SW 1271 (cell line): ENCODE data around the gene NECTIN1.

ENCODE experiments used
- DNase-seq, 2 experiments: peaks; one replicate each; lab custom pipeline; 2025; lab: John Stamatoyannopoulos, UW

NECTIN1 gene

DNA sequence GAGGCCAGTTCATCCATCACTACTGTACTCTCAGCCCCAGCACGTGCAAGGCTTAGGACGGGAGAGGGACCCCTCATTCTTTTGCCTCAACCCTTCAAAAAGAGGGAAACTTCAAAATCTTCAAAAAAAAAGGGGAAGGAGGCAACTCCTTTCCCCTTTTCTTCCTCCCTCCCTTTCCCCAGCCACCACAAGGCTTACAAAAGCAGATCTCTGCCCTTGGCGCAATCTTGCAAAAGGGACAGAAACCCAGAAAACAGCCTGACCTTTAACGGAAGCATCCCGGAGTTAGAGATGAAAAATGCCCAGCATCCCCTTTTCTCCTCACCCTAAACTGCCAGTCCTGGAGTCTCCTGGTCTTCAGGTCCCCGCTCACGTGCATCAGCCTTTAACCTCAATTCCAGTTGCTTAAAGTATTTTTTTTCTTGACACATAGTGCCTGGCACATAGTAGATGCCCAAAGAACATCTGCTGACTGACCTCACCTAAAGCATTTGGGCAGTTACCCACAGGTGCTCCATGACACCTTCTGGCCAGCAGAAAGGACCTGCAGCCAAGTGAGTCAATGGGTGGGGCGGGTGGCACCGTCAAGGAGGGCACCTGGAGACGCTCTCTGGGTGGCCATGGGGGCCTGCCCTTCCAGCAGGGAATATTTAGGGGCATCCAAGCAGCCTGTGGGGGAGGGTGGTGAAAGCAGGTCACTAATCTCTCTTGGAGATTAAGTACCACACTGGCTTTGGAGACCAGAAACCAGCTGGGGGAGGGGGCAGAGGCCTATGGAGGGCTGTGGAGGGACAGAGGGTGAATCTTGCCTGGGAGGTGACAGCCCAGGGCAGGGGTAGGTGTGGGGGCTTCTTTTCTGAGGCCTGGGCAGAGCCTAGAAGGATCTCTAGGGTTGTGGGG is 16.3 kb downstream of the NECTIN1 start:
- no peak for DNase-seq

DNA sequence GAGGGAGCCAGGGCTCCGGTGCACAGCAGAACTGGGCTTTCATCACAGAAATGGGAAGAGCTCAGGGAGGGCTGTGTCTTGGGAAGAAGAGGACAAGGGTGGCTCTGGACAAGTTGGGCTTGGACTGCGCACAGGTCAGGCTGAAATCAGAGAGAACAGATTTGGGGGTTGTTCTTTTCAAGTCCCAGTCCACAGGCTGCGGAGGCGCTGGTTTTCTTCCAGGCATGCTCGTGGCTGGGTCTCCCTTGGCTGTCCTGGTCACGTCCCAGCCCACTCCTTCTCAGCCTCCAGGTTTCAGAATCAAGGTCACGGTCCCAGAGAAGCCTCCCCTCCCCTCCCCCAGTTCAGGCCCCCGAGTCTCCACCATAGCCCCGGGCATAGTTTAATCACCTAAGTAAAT is 17.0 kb downstream of the NECTIN1 start:
- DNase-seq: no peak

DNA sequence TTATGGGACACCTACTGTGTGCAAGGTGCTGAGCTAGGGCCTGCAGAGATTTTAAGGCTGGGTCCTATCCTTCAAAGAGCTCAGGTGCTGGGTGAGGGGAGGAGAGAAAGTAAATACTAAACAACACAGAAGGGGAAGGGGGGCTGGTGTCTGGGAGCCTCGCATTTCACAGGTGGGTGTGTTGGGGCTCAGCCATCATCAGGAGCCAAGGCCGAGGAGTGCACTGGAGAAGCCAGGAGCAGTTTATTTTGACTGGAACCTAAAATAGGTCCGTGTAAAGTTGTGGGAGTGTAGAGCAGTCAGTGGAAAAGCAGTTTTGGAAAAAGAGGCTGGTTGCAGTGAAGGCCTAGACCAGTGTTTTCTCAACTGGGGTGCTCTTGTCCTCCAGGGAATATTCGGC is 17.5 kb downstream of the NECTIN1 start:
- DNase-seq: no peak

DNA sequence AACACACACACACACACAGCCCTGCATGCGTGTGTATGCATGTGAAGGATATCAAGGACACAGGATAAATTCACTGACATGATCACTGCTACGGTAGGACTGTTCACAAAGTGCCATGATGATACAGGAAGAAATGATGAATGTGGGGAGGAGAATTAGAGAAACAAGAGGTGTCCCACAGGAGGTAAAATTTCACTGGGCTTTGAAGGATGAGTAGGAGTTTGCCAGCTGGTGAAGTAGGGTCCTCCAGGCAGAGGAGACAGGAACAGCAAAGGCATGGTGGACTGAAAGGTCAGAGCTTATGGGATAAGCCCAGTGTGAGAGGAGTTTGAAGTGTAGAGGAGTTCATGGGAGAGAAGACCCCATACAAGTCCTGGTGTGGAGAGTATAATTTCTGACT is 18.6 kb downstream of the NECTIN1 start:
- no peak for DNase-seq

DNA sequence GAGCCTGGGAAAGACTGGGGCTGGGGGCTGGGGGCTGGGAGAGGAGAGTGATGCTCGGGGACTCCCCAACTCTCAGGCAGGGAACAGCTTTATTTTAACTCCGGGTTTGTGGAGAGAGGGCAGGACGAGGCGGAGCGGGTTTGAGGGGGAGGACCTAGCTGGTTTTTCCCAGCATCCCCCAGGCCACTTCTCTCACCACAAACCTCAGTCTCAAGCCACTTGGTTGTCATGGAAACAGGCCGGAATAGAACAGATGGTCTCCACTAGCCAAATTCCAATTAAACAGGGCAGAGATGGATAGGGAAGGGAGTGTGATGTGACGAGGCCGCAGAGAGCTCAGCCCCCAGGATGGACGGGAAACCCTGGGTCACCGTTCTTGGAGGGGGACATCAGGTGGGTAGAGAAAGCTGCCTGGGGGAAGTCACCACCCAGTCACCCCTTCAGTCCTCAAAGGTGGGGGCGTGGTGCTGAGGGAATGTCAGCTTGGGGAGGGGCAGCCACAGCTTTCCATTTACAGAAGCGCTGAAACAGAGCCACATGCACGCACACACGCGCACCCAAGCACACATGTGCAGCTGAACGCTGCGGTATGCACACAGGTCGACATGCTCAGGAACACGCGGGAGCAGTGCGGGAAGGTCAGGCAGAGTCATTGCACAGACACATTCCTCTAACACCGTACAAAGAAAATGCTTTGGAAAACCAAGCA is 19.2 kb downstream of the NECTIN1 start:
- peak in 1 of 2 experiments; percentile 13 for DNase-seq

DNA sequence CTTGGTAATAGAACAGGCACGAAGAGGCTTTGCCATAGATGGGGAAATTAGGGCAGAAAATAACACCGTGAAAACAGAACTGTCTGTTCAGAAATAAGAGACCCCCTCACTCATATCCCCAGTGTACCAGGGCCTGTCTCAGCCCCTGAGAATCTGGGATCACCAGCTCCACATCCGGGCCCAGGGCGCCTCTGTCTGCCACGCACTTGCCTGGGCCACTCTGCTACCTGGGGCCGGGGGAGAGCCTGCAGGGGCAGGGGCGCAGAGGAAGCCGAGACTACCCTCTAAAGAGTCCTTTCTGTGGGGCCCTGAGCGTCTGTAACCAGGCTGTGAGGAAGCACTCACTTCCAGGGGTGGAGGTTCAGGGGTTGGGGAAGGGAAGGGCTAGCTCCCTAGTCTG is 19.8 kb downstream of the NECTIN1 start:
- no peak for DNase-seq

DNA sequence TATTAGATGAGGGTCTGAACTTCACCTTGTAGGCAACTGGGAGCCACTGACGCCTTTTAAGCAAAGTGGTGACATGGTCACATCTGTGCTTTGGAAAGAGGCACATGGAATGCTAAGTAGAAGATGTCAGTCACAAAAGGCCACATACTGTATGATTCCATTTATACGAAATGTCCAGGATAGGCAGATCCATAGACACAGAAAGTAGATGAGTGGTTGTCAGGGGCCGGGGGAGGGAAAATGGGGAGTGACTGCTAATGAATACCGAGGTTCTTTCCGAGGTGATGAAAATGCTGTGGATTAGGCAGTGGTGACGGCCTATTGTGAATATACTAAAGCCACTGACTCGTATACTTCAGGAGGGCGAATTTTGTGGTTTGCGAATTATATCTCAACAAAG is 20.6 kb downstream of the NECTIN1 start:
- no peak for DNase-seq

DNA sequence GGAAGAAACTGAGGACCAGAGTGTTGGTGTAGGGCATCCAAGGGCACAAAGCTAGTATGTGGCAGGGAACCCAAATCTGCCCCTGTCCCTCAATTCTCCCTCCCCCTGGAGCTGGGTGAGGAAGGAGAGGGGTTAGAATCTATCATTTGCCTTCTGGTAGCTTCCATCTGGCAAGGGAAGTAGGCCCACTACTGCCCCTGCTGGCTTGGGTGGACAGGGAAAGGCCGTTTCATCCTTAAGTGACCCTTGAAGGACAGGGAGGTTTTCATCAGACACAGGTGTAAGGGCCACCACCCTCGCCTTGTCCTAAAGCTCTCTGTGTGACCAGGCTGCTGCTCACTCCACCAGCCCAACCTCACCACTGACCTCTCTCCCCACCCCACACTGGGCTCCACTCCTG is 22.1 kb downstream of the NECTIN1 start:
- DNase-seq: no peak

DNA sequence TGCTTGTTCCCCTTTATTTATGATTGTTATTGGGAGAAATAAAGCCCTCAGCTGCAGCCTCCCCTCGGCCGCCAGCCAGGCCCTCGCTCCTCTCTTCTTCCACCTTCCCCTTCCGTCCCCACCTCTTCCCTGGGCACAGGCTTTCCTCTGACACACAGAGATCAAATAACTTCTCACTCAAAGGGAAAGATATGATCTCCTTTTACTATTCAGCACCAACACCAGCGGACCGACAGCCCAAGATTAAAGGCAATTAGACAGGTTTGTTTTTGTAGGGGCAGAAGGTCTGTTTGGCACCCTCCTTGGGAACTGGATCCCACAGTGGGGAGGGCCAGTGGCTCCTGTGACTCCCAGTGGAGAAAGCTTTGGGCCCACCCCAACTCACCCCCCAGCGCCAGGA is 23.0 kb downstream of the NECTIN1 start:
- no peak for DNase-seq

DNA sequence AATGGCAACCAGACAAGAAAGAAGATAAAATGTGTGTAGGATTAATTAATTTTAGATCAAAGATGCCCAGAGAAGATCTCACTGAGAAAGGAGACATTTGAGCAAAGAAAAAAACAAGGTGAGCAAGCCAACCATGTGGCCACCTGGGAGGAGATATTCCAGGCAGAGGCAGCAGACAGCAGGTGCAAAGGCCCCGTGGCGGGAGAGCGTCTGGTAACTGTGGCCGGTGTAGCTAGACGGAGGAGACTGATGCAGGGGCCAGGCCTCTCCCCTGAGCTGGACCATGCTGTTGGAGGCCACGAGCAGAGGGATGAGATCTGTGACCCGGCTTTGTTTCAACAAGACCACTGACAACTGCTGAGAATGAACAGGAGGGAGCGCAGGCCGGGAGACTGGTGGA is 23.6 kb downstream of the NECTIN1 start:
- no peak for DNase-seq

DNA sequence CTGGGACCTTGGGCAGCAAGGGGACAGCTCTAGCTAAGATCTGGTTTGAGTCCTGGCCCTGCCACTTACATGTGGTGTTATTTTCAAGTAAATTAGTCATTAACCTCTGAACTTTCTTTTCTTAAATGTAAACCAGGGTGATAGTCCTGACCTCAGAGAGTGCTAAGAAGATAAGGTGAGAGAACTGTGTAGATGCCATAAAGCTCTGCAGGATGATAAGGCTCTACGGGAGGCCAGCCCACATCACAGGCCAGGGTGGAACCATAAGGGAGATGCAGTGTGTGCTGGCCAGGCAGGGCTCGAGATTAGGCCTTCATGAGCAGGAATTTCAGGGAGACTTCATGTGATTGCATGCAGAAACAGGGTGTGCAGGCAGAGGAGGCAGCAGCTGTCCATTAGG is 24.2 kb downstream of the NECTIN1 start:
- no peak for DNase-seq

DNA sequence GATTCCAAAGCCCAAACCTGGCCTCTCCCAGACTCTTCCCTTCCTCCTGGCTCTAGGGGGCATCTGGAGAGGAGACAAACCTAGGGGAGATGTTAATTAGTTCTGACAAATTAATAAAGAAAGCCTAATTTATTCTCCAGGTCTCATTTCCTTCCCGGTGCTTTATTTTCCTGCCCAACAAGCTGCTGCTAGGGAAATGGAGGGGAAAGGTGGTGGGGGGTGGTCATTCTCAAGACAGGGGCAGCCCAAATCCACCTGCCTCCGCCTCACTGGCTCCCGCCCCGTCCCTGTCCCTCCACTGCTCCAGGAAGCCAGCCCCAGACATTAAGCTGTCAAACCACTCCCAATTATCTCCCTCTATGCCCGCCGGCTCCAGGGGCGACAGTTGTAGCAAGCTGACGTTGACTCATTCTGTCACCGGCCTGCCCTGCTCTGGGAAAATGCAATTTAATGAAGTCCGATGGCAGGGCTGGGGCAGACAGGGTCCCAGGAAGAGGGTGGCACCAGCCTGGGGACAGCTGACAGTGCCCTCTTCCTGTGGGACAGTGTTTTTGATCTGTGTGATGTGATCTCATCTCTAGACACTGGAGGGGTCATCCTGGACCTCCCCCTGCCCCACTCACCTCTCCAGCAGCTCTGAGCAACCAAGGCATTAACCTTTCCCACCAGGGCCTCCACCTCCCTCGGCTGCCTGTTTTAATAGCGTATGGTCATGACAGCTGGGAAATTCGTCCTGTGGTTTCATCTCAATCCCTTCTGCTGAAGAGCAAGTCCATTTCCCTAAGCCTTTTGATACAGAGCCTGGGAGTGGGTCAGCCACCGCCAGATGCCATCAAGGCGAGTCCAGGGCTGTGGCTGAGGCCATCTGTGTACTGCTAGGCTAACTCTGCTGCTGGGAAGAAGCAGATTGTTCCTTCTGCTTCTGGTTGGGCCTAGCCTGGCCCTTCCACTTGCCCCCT is 27.1 kb downstream of the NECTIN1 start:
- DNase-seq: no peak

DNA sequence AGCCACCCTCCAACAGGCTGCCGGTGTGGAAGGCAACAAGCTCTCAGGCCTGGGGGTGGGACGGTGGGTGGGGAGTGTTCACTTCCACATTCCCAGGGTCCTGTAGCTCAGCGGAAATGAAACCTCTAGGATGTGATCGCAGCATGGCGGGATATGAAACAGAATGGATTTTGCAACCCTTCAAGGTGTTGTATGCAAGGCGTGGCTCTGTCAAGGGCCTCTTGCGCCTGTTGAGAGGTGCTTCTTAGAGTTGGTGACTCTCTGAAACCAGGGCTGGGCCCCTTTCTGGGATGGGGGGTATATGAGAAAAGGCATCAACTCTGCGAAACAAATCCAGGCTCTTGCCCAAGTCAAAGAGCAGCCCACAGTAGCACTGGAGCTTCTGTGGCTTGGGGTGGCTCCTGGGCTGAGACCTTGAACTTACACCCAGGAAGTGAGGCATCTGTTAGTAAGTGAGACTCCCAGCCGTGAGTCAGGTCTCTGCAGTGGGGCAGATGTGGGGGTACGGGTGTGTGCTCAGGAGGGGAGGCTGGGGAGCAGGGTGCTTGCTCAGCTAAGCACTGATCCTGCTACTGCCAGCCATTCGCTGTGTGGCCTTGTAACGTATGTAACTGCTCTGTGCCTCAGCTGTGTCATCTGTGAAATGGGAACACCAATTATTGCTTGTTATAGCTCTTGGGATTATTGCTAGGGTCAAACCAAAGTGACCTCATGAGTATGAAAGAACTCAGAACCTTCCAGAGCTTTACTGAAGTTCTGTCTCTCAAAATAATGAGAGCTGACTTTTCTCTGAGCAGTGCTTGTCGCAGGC is 28.3 kb downstream of the NECTIN1 start:
- DNase-seq: no peak

DNA sequence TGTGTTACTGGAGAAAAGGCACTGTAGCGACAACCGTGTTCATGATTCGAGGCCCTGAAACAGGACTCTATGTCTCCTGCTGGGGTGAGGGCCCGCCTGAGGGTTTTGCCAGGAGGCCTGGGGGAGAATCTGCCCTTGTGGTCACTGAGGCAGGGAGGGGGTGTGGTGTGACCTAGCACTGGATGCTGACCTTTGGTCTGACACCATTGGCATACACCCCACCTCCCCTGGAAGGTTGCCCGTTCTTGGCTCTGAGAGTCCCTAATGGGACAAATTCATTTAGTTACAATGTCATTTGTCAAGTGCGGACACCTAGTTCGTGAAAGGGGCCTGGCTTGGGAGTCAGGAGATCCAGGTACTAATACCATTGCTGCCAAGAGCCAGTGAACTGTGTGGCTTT is 29.0 kb downstream of the NECTIN1 start:
- no peak for DNase-seq

DNA sequence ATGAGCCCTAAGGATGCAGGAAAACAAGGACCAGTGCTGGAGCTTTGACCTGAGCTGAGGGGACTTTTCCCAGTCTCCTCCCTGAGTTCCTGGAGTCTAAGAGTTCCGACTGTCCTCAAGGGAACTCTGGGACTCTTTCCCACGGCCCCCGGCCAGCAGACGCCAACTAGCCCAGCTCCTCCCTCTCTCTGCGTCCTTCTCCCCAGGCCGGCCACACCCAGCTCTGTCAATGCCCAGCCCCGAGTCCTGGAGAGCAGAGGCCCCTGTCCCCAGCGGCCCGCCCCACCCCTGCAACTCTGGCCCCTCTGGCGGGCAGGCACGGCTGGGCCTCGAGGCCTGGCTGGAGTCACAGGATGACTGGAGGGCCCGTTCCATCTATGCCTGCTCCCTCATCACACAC is 29.8 kb downstream of the NECTIN1 start:
- no peak for DNase-seq

DNA sequence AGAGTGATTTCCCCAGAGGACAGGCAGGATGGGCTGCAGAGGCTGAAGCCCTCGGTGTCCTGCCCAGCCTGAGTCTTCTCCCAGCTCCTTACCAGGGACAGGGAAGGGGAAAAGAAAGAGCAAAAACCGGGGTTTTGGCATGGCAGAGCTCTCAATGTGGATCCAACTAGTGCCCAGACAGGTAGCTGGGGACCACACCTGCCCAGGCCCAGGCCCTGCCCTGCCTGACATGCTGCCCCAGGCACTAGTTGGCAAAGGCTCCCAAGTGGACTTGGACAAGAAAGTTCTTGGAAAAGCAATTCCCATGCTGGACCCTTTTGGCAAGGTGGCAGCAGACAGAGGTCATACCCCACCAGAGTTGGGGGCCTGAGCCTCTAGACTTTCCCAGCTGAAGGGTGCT is 31.1 kb downstream of the NECTIN1 start:
- no peak for DNase-seq

DNA sequence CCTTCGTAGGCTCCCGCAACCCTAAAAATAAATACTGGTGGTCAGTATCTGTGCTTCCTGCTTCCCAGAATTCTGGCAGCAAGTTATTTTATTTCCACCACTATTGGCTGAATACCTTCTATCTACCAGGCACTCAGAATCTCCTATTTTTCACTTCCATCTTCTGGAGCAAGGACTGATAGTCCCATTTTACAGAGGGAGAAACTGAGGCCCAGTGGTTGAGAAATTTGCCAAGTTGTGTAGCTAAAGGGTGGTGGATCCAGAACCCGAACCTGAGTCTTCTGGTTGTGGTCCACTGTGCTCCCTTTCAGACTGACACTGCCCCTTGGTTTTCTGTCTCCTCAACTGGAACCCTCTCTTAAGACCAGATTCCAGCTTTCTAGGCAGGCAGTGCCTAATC is 31.6 kb downstream of the NECTIN1 start:
- no peak for DNase-seq

DNA sequence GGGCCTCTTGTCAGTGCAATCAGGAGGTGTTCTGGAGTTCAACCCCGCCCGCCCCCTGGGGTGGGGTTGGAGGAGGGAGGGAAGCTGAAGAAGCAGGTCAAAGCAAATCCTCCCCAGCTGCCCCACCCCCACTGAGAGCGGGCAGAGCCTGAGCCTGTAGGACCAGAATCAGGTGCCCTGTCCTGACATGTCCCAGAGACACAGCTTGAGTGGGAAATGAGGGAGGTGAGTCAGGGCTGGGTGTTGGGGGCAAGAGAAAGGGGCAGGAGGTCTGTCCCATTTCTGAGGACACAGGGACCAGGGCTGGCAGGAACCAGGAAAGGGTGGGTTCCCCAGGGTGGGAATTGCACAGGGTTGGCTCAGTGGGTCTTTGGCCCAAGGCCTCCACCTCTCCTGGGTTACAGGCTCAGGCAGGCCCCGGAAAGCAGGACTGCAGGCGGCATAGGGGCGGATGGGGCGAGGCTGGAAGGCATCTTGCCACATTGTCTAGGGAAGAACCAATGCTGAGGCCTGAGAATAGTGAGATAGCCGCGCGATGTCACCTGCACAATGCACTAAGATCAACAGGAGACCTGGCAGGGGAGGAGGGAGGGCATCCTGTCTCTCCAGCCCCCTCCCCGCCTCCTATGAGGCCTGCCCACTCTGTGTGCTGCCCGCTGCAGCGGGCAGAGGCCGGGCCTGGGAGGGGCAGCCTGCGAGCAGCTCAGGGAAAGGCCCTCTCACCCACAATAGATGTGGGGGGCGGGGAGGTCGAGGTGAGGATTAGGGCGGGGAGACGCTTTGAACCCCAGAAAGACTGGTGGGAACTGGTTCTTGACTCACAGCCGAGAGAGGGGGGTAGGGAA is 32.4 kb downstream of the NECTIN1 start:
- DNase-seq: no peak

DNA sequence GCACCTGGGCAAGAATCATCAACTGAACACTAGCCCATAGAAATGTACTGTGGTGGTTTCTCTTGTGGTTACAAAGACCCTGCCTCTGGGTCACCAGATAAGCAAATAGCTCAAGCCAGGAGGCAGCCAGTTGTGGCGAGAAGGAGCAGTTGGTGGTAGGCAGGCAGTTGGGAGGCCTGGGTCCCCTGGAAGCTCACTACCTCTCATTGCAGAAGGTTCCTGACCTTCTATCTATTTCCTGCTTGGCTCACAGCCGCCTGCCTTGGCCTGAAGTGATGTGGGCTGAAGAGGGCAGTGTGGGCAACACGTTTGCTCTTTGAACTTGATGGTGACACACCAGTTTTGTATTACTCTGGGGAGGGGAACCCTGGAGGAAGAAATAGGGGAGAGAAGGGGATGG is 34.7 kb downstream of the NECTIN1 start:
- DNase-seq: no peak

DNA sequence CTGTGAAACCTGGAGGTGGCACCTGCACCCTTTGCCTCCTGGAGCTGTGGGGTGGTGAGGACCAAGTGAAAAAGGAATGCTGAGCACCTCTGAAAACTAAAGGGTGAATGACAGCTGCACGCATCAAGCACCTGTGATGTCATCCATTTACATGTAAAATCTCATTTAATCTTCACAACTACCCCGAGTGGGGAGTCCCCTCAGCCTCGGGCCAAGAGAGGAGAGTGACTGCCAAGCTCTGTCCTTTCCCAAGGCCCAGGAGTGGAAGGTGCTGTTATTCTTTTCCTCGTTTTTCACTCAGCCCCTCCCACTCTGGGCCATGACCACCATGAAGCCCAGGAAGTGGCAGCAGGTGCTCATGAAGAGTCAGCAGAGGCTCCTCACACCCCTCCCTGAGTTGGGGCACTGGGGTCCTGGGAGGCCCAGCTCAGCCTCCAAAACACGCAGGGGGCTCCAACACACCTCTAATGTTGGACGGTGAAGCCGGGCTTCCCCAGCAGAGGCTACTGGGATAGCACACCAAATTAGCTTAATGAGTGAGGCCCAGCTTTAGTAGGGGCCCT is 35.7 kb downstream of the NECTIN1 start:
- no peak for DNase-seq

DNA sequence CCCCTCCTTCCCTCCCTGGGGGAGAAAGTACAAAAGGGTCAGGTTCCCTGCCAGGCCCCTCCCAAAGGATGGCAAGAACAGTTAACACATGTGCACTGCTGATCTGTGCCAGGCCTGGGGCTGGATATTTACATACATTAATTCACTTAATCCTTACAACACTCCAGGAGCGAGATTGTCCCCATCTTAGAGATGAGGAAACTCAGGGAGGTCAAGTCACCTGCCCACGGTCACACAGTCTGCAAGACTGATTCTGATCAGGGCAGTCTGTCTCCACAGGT is 36.5 kb downstream of the NECTIN1 start:
- no peak for DNase-seq
